Activated CD4-positive, alpha-beta T cell treated with anti-CD3 and anti-CD28 coated beads, Interleukin-2, Interleukin-6, amounts not matched to agents 100 ng/mL and 50 ng/mL, durations not matched to agents 16 hours and 8 hours (primary cell): ENCODE data around the gene IL32.

ENCODE experiments used
- DNase-seq: peaks from one replicate; pipeline ENCODE4 v3.0.0-alpha.2; 2020

Gene IL32

GRCh38 chr16:3094289-3095027 lies 29.0 kb downstream of the IL32 start:
- DNase-seq: peak; percentile 74

- DNase-seq: peak; percentile 80
Observed at GRCh38 chr16:3095869-3096268, 30.4 kb downstream of the IL32 start.

DNA sequence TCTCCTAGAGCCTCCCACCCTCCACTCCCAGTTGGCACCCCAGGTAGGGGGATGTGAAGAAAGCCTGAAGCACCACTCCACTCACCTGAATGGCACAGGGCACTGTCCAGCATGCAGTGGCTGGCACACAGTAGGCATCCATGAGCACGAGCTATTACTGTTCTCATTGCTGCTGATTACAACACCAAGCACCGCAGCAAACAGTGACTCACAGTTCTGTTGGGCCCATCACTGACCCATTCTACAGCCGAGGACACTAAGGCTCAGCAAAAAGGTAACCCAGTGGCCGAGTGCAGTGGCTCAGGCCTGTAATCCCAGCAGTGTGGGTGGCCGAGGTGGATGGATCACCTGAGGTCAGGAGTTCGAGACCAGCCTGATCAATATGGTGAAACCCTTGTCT lies 30.9 kb downstream of the IL32 start:
- no peak for DNase-seq

DNA sequence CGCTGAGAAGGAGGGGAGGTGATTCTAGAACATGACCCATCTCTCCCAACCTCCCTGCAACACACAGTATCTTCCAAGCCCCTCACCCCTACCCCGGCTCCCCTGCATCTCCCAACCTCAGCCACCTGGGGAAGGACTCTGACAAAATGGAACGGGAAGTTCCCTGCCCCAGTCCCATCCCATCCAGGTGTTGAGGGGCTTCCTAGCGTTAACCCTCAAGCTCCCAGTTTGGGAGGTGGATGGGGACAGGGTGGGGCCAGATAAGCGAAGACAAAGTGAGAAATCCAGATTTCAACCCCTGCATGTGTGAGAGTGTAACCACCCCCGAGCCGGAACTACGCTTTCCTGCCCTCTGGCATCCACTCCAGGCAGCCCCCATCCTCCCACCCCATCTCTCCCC lies 31.8 kb downstream of the IL32 start:
- no peak for DNase-seq

DNA sequence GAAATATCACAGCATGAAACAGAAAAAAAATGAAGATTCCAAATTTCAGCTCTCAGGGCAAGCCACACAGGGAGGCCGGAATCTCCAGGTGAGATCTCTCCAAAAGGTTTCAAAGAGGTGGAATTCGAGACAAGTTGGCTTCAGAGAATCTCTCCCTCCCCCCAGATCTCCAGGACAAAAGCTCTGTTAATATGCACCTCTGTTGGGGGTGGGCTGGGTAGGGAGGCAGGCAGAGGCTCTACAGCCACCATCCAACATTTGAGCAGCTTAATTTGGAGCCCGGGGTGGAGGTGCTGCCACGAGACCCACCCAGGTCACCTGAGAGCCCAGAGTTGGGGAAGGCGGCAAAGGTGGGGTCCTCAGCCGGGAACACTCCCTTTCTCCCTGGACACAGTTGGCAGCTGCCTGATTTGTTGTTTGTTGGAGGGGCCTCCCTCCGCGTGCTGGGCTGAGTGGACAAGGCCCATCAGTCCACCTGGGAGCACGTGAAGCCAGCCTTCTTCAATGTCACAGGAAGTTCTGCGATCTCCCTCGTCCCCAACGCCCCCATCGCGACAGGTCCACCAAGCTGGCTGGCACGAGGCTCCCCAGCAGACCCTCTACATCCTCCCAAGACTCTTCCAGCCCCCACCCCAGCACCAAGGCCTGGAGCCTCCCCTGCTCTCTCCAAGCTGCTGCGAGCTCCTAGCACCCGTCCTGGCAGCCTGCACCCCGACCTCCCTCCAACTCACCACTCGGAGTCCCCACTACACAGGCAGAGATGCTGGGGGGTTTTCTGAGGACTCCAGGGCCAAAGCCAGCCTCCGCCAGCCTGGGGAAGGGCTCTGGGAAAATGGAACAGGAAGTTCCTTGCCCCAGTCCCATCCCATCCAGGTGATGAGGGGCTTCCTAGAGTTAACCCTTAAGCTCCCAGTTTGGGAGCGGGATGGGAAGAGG lies 33.3 kb downstream of the IL32 start, which contains the start of gene ZSCAN10:
TSS of gene ZSCAN10 (minus strand) at position 836 of the 936 bp plus-strand sequence. CDS start 6,357 bp downstream, outside the sequence.
- no peak for DNase-seq

GRCh38 chr16:3099395-3099731 lies 33.9 kb downstream of the IL32 start:
- DNase-seq: no peak

GRCh38 chr16:3099732-3100499 lies 34.5 kb downstream of the IL32 start:
- DNase-seq: peak; percentile 96

GRCh38 chr16:3101018-3101840 lies 35.8 kb downstream of the IL32 start:
- peak; percentile 86 for DNase-seq

- peak; percentile 63 for DNase-seq
Observed at GRCh38 chr16:3101841-3102470, 36.5 kb downstream of the IL32 start.

GRCh38 chr16:3106205-3106928 lies 40.9 kb downstream of the IL32 start:
- DNase-seq: peak; percentile 96

GRCh38 chr16:3112058-3112880 lies 46.8 kb downstream of the IL32 start, which contains the start of gene ZNF205:
Gene ZNF205 (plus strand): TSS chr16:3112586. CDS start chr16:3113431, 845 bp downstream.
- no peak for DNase-seq

- no peak for DNase-seq
Observed at GRCh38 chr16:3112881-3113574, 47.6 kb downstream of the IL32 start.

- DNase-seq: no peak
Observed at GRCh38 chr16:3113765-3114479, 48.5 kb downstream of the IL32 start.

- DNase-seq: no peak
Observed at GRCh38 chr16:3115003-3115402, 49.6 kb downstream of the IL32 start.

DNA sequence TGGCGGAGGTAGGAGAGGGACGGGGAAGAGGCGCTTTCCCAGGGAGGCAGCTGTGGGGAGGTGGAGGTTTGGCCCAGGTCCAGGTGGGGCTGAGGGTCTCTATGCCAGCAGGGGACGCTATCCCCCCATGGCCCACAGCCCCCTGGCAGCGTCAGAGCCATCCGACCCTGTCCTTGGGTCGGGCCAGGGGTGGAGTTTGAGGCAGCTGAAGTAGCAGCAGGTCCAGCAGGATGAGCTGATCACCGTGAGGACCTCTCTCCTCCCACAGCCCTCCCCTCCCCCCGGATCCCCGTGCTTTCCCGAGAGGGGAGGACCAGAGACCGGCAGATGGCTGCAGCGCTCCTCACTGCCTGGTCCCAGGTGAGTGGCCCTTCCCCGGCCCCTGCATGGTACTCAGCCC lies 50.1 kb downstream of the IL32 start:
- DNase-seq: no peak

DNA sequence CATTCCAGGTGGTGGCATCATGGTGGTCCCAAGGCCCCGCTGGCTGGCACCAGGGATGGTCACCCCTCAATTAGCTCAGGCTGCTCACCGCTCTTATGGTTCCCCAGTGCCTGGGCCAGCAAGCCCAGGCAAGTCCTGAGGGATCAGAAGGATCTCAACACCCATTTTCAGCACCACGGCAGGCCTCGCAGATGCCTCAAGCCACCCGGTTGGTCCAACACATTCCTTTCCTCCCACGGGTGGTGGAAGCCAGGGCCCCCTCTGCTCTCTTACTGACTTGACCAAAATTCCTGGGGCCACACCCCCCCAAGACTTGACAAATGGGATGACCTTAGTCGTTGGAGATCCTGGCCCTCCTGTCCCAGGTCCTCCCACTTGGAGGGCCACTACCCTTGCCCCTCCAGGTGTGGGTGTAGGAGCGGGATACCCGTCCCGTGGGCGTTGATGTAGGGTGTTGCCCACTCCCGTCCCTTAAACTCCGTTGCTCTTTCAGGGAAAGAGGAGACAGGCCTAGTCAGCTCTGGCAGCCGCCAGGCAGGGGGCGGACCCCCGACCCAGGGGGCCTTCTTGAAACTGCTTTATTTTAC lies 52.9 kb downstream of the IL32 start:
- DNase-seq: no peak

GRCh38 chr16:3118846-3119245 lies 53.4 kb downstream of the IL32 start:
- DNase-seq: no peak
